Tongue (tissue), 2 donors: ENCODE results near the gene CD300A. TPM values are rescaled to one million over a fixed set of nuclear protein-coding genes. Genes with fewer than 3 reads are reported as not detected.
"Not testable (repeated sequence)": the region's sequence is repeated elsewhere in the genome, so short reads cannot be mapped to it uniquely, and the experiment has no call there.

Source experiments
- DNase-seq: peaks from one replicate; pipeline ENCODE4 v3.0.0-alpha.2; 2015
- total RNA-seq: library from RNA; depleted of rRNA; stranded (reverse); fragments of >200 nt; gene quantifications from one replicate; pipeline ENCODE4 v1.2.3, GENCODE V29; 2014

The CD300A gene
- total RNA-seq, 1 donor from 2014 or later, result 3.0 TPM

DNA sequence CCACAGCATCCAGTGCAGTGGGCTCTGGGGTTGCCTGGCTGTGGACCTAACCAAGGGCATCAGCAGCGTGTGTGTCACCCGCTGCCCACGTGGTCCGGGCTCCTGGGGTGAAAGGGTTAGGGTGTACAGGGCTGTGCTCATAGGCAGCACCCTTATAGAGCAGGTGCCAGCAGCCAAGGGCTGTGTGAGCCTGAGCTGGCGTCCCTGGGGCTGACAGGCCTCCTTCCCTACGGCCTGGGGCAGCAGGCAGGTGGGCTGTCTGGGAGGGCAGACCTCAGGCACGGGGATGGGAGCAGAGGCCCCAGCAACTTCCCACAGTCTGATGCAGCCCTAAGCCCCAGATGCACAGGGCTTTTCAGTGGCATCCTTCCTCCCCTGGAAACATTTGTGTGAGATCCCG, 13.9 kb downstream of the CD300A start:
- DNase-seq, result no peak

DNA sequence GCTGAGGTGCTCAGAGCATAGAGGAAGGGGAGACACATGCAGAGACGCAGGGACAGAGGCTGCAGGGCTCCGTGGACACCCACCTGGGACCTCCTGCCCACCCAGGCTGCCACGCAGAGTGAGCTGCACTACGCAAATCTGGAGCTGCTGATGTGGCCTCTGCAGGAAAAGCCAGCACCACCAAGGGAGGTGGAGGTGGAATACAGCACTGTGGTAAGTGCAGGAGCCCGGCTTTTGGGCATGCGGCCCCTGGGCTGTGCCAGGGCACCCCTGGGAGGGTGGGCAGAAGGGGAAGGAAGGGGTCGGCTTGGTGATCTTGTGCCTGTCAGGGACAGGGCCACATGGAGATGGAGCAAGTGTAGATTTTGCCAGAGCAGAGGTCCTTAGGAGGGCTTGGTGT, 15.2 kb downstream of the CD300A start:
- no peak for DNase-seq

GRCh38 chr17:74484066-74484465, 17.6 kb downstream of the CD300A start:
- no peak for DNase-seq

GRCh38 chr17:74485022-74485743, 18.7 kb downstream of the CD300A start:
- no peak for DNase-seq

GRCh38 chr17:74485841-74486240, 19.4 kb downstream of the CD300A start:
- no peak for DNase-seq

DNA sequence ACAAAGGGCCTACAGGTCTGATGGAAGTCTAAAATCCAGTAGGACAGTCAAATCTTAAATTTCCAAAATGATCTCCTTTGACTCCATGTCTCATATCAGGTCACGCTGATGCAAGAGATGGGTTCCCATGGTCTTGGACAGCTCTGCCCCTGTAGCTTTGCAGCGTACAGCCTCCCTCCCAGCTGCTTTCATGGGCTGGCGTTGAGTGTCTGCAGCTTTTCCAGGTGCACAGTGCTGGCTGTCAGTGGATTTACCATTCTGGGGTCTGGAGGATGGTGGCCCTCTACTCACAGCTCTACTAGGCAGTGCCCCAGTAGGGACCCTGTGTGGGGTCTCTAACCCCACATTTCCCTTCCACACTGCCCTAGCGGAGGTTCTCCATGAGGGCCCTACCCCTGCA, 21.8 kb downstream of the CD300A start:
- not testable (repeated sequence) for DNase-seq

- no peak for DNase-seq
Measured at GRCh38 chr17:74490716-74491115, 24.3 kb downstream of the CD300A start.

- no peak for DNase-seq
Measured at GRCh38 chr17:74491626-74492025, 25.2 kb downstream of the CD300A start.

DNA sequence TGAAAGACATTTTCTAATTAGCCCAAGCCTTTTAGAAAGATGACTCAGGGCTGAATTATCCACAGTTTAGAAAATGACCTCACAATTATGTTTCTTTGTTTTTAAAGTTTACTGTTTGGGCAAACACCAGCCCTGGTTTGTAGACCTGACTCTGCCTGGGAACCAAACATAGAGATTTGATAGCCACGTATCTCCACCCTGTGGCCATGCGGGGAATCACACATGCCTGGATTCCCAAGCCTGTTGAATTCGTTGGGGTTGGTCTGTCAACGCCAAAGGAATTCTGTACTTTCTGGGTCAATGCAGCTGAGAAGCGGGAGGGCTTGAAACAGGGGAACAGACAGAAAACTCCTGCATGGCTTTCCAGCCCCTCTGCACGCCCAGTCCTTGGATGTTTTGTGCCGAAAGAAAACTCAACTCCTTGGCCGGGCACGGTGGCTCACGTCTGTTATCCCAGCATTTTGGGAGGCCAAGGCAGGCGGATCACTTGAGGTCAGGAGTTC, 26.9 kb downstream of the CD300A start:
- peak; percentile 83 for DNase-seq

DNA sequence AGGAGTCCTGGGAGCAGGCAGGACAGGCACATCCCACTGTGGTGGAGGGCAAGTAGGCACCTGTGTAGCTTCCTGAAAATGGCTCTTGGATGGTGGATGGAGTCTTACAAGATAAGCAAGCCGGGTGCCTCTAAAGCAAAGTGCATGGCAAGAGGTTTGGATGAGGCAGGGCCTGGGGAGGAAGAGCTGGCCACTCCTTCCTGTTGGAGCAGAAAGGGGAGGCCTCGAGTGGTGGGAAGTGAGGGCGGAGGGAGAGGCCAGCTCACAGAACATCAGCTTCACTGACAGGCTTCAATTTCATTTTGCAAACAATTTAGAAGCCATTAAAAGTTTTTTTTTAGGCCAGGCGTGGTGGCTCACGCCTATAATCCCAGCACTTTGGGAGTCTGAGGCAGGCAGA, 31.0 kb downstream of the CD300A start:
- no peak for DNase-seq

- DNase-seq, result no peak
Measured at GRCh38 chr17:74499992-74500391, 33.6 kb downstream of the CD300A start.

GRCh38 chr17:74502861-74503260, 36.4 kb downstream of the CD300A start:
- DNase-seq, result no peak

- DNase-seq, result not testable (repeated sequence)
Measured at GRCh38 chr17:74503949-74504348, 37.5 kb downstream of the CD300A start.

GRCh38 chr17:74508156-74508555, 41.7 kb downstream of the CD300A start:
- DNase-seq, result no peak

- DNase-seq, result no peak
Measured at GRCh38 chr17:74512036-74512435, 45.6 kb downstream of the CD300A start.

DNA sequence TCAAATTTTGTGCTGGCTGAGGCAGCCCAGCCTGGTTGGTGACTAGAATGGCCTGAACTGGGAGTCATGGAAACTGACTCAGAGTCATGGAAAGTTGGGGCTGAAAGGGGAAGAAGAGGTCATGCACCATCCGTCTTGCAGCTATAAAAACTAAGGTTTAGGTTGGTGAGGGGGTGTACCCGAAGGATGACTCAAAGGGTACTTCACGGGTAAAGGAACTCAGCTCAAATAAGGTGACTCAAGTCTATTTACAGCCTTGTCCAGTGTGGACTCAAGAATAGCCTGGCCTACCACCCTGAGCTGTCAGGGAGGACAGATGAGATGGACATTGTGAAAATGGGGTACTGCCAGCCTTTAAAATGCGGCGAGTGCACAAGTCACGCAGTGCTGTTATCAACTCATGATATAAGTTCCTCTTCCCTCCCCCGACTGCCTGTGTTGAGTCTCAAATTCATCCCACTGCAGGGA, 46.2 kb downstream of the CD300A start:
- no peak for DNase-seq

GRCh38 chr17:74513987-74514631, 47.7 kb downstream of the CD300A start:
- peak; percentile 52 for DNase-seq

- DNase-seq, result no peak
Measured at GRCh38 chr17:74514632-74515334, 48.3 kb downstream of the CD300A start.

GRCh38 chr17:74515941-74516340, 49.5 kb downstream of the CD300A start:
- no peak for DNase-seq

DNA sequence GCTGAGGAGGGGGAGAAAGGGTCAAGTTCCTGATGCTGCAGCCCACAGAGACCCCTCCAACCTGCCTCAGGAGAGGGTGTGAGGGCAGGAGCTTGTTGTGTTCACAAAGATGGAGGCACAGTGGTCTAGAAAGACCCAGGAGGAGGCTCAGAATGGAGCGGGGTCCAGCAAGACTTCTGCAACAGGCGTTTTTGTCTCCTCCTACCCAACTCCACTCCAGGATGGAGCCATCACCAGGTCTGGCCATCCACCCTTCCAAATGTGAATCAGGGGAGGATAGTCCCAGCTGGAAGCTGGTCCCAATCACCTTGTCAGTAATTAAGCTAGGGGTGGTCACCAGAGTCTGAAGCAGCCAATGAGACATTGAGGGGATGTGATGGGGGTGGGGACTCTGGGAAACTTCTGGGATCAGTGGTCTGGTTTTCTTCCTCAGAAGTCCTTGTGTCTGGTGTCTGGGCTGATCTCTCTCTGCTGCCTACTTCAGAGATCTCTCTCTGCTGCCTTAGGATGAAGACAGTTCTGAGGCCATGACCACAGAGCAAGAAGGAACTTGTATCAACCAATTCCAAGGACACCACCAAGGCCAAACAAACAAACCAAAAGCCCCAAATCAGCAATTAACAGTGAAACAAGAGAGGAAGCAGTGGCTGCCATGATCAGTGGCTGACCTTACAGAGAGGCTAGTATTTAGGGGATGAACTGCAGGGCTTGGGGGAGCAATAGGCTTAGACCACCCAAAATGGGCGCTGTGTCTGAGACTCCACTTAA, 50.3 kb downstream of the CD300A start:
- DNase-seq, result no peak

DNA sequence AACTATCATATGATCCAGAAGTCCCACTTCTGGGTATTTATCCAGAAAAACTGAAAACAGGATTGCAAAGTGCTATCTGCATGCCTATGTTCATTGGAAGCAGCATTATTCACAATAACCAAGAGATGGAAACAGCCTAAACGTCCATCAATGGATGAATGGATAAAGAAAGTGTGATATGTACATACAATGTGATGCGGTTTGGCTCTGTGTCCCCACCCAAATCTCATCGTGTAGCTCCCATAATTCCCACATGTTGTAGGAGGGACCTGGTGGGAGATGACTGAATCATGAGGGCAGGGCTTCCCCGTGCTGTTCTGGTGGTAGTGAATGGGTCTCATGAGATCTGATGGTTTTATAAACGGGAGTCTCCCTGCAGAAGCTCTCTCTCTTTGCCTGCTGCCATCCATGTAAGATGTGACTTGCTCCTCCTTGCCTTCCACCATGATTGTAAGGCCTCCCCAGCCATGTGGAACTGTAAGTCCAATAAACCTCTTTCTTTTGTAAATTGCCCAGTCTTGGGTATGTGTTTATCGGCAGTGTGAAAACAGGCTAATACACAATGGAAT, 52.1 kb downstream of the CD300A start:
- DNase-seq, result not testable (repeated sequence)

GRCh38 chr17:74520016-74520434, 53.6 kb downstream of the CD300A start:
- DNase-seq, result no peak
